Measurements from ENCODE around the gene ZNF853.

DNA sequence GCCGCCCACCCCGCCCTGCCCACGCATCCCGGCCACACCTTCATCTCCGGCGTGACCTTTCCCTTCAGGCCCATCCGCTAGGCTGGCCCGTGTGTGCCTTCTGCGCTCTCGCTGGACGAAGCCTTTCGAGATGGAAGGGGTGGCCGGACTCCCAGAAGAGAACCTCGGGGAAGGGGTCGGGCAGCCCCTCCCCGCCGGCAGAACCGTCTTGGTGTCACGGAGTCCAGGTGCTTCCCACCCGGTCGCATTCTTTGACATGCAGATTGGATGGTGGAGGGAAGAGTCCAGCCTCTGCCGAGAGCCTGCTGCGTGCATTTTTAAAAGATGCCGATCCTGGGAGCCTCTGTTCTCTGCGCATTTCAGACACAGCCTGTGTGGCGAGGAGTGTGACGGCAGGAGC is 7.3 kb upstream of the ZNF853 start:
- TF ChIP-seq CTCF (IDR thresholded peaks at IDR 0.05) (no peak), POLR2A (IDR thresholded peaks at IDR 0.05) (no peak)

Data from body of pancreas (tissue), 4 donors.